ENCODE measurements around the gene PHACTR1. TPM values are rescaled to one million over a fixed set of nuclear protein-coding genes. Genes with fewer than 3 reads are reported as not detected.

PHACTR1 gene
- total RNA-seq: under 1 TPM; 0.58 to 0.72 TPM

DNA sequence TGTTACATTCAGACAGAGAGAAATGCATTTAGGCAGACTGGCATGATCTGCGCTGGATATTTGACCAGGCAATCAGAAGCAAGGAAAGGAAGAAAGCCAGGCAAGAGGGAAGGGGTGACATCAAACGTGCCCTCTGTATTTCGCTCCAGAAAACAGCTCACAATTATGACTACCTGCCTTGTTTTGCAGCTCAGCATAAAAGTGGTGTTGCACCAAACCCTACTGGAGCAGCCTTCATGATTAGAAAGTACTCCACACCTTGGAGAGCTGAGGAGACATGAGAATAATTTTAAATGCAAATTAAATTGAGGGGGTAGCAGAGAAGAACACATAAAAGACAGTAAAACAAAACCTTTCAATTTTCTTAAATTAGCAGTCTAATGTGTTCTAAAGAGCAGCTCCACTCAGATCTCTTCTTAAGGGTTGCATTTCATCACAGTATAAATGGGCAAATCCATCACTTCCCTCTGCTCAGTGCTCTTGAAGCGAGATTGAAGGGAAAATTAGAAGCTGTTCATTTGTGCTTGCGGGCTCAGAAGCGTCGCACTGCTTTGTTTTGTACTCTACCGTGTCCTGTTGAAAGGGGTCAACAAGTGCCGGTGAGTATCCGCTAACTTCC is at the start of gene PHACTR1:
TSS of gene PHACTR1 (plus strand) at position 470 of the 619 bp plus-strand sequence.
- H3K4me1 Mint-ChIP-seq: no peaks in the 10 kb centered on the region
- DNase-seq: no peak
- no peaks in the 10 kb centered on the region for H3K9me3 Mint-ChIP-seq
- H3K27me3 Mint-ChIP-seq: peaks cover 7% of the 10 kb centered on the region
- no peak within 1 kb of the TSS for H3K27ac Mint-ChIP-seq
- H3K36me3 Mint-ChIP-seq: no peaks in the 10 kb centered on the region
- H3K4me3 Mint-ChIP-seq: no peak within 1 kb of the TSS

DNA sequence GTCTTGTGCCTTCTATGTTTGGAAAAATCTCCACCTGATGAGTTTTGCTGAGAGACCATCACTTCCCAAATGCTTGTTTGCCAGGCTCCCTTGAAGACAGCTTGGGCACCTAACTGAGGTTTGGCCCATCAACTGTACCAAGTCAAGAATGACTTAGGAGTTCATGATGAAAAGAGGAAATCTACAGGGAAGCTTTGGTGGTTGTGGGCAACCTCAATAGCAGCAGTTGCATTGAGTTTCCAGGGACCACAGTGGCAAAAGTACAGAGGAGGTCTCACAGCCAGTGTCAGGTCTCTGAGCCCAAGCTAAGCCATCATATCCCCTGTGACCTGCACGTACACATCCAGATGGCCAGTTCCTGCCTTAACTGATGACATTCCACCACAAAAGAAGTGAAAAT is 49.7 kb upstream of the PHACTR1 start:
- Mint-ChIP-seq H3K4me3 (no peak overlapping the region), H3K27me3 (no peaks in the 10 kb centered on the region), H3K4me1 (no peaks in the 10 kb centered on the region), H3K36me3 (no peaks in the 10 kb centered on the region), H3K27ac (no peak overlapping the region), H3K9me3 (no peaks in the 10 kb centered on the region)
- DNase-seq: no peak

DNA sequence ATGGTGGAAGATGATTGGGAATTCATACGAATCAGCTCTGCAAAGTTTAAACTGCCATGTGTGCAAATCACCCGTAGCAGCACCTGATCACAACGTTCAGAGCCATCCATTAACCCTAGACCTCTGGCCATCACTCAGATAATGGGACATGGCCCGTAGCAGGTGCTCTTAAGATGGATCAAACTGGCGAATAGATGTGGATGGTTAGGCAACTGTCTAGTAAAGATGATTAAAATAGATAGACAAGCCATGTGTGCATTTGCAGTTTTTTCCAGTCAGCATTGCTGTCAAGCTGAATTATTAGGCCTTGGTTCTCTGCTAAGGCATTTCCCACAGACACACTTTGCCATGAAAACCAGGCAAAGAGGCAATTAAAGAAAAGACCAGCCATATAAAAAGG is 40.6 kb upstream of the PHACTR1 start:
- no peaks in the 10 kb centered on the region for H3K4me1 Mint-ChIP-seq
- H3K27me3 Mint-ChIP-seq: peaks cover 22% of the 10 kb centered on the region
- no peak for DNase-seq
- no peaks in the 10 kb centered on the region for H3K9me3 Mint-ChIP-seq
- H3K27ac Mint-ChIP-seq: no peak overlapping the region
- no peak overlapping the region for H3K4me3 Mint-ChIP-seq
- peaks cover 2% of the 10 kb centered on the region for H3K36me3 Mint-ChIP-seq

DNA sequence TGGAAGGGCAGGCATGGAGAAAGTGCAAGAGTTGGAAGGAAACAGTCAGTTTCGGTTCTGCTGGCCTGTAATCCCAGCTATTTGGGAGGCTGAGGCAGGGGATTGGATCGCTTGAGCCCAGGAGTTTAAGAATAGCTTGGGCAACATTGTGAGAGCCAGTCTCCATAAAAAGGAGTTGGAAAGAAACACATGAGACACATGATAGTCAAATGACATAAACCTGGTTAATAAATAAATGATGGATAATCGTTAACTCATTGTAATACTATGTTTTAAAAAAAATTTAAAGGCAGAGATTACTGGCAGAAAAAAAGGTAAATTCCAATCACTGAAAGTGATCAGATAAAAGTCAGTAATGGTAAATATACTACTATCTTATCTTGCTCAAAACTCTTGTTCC is 37.2 kb upstream of the PHACTR1 start:
- no peak overlapping the region for H3K27ac Mint-ChIP-seq
- H3K27me3 Mint-ChIP-seq: peaks cover 23% of the 10 kb centered on the region
- no peaks in the 10 kb centered on the region for H3K9me3 Mint-ChIP-seq
- DNase-seq: no peak
- no peaks in the 10 kb centered on the region for H3K4me1 Mint-ChIP-seq
- H3K36me3 Mint-ChIP-seq: no peaks in the 10 kb centered on the region
- no peak overlapping the region for H3K4me3 Mint-ChIP-seq

DNA sequence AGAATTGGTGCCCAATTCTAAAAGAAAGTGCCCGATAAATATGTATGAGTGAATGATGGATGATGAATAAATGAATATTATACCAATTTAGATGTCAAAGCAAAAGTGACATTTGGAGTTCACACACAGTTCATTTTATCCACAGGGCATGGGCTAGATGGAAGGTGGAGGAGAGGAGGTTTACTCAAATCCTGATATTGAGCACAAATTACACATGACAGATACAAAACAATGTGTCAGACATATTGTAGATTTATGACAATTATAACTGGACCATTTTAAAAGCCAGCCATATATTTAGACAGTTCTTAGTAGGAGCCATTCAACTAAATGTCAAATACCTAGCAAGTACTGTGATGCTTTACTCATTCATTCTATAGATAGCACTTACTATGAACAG is 23.4 kb upstream of the PHACTR1 start:
- H3K4me1 Mint-ChIP-seq: no peaks in the 10 kb centered on the region
- no peaks in the 10 kb centered on the region for H3K9me3 Mint-ChIP-seq
- DNase-seq: no peak

DNA sequence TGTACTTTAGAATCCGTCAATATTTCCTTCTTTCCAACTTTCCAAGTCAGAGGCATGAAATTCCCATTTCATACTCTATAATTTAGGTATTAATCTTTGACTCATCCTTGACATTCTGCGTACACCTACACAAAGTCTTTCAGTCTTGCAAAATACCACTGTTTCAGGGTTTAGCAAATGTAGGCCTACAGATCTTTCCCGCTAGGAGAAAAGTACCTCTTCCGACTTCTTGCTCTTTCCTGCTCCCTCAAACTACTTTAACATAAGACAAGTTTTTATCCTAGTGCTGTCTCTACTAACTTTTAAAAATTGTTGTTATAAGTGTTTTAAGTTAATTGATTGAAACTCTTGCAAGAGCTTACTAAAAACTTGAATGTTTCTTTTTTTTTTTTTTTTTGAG is 18.3 kb upstream of the PHACTR1 start:
- Mint-ChIP-seq H3K4me3 (no peak overlapping the region), H3K27me3 (peaks cover 22% of the 10 kb centered on the region), H3K9me3 (no peaks in the 10 kb centered on the region), H3K36me3 (no peaks in the 10 kb centered on the region), H3K27ac (no peak overlapping the region), H3K4me1 (no peaks in the 10 kb centered on the region)
- no peak for DNase-seq

More for the DNA sequence above, 23.4 kb upstream of the PHACTR1 start:
- Mint-ChIP-seq H3K36me3 (no peaks in the 10 kb centered on the region), H3K4me3 (no peak overlapping the region), H3K27me3 (peaks cover 10% of the 10 kb centered on the region), H3K27ac (no peak overlapping the region)

DNA sequence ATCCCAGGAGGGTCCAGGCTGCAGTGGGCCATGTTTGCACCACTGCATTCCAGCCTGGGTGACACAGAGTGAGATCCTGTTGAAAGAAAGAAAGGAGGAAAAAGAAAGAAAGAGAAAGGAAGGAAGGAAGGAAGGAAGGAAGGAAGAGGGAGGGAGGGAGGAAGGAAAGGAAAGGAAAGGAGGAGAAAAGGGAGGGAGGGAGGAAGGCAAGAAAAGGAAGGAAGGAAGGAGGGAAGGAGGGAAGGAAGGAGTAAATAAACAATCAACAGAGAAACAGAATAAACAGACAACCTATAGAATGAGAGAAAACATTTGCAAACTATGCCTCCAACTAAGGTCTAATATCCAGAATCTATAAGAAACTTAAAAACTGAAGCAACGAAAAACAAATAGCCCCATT is 11.6 kb upstream of the PHACTR1 start:
- Mint-ChIP-seq H3K4me1 (no peaks in the 10 kb centered on the region), H3K27me3 (peaks cover 21% of the 10 kb centered on the region), H3K27ac (no peak overlapping the region), H3K9me3 (no peaks in the 10 kb centered on the region), H3K36me3 (no peaks in the 10 kb centered on the region), H3K4me3 (no peak overlapping the region)
- DNase-seq: no peak

DNA sequence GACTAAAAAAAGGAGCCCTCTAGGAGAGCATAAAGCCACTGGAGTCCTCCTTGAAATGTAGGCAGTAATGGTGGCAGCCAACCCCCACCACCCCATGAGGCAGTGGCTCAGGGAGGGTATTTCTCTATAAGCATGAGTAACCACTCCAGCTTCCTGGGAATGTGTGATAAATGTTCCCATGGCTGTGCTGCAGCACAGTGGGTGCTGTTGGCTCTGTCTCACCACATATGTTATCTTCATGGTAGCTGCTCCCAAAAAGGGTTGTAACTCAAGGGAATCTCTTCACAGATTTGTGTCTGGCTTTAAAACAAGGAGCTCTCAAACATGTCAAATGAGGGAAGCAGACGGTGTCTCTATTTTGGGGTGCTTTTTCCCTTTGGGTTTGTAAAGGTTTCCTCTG is 7.5 kb upstream of the PHACTR1 start:
- peaks cover 18% of the 10 kb centered on the region for H3K27me3 Mint-ChIP-seq
- H3K4me3 Mint-ChIP-seq: no peak overlapping the region
- no peak overlapping the region for H3K27ac Mint-ChIP-seq
- no peaks in the 10 kb centered on the region for H3K9me3 Mint-ChIP-seq
- H3K36me3 Mint-ChIP-seq: no peaks in the 10 kb centered on the region
- DNase-seq: no peak
- H3K4me1 Mint-ChIP-seq: no peaks in the 10 kb centered on the region

DNA sequence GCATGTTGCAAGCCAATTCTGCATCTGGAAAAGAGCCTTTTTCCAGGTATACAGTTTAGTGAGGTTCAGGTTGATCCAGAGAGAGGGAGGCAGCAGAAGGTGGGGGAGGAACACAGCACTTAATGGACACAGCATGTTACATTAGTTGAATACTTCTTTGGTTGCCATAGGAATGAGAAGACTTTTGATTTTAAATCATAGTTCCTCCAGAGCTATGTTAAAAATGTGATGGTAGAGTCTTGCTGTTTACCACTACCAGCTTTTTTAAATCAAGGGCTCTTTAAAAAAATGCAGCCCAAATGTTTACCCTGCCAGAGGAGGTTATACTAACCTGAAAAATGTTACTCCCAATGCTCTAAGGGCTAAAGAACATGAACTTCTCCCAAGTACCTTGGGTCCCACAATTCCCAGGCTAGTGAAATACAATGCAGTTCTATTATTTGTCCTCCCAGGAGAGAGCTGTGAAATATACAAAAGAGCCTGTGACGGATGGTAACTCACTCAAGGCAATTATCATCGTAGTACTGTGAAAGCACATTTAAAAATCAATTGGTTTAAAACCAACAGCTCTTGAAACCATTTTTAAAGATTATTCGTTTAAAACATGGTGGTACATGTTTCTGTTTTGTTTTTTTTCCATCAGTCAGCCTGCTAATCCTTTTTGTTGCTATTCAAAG is 6.9 kb upstream of the PHACTR1 start:
- no peaks in the 10 kb centered on the region for H3K9me3 Mint-ChIP-seq
- H3K27ac Mint-ChIP-seq: no peak overlapping the region

DNA sequence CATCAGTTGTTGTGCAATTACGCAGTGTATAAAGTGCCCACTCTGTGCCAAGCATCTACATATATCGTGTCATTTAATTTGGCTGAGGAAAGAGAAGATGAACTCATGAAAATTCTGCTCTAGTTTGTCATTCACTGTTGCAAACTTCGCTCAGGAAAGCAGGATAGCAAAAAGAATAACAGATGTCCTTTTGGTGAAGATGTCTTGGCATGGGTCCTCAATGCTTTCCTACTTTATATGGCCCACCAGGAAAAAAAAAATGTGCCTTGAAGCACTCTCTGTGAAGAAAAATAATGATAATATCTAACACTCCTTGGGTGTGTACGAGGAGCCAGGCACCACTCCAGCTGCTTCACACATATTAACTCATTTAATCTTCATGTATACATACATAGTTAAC is 5.6 kb upstream of the PHACTR1 start:
- Mint-ChIP-seq H3K27ac (no peak overlapping the region), H3K27me3 (peaks cover 7% of the 10 kb centered on the region), H3K9me3 (no peaks in the 10 kb centered on the region), H3K4me1 (no peaks in the 10 kb centered on the region), H3K4me3 (no peak overlapping the region), H3K36me3 (no peaks in the 10 kb centered on the region)
- DNase-seq: no peak

More for the DNA sequence above, 6.9 kb upstream of the PHACTR1 start:
- no peaks in the 10 kb centered on the region for H3K36me3 Mint-ChIP-seq
- no peaks in the 10 kb centered on the region for H3K4me1 Mint-ChIP-seq
- H3K4me3 Mint-ChIP-seq: no peak overlapping the region
- no peak for DNase-seq
- peaks cover 14% of the 10 kb centered on the region for H3K27me3 Mint-ChIP-seq

DNA sequence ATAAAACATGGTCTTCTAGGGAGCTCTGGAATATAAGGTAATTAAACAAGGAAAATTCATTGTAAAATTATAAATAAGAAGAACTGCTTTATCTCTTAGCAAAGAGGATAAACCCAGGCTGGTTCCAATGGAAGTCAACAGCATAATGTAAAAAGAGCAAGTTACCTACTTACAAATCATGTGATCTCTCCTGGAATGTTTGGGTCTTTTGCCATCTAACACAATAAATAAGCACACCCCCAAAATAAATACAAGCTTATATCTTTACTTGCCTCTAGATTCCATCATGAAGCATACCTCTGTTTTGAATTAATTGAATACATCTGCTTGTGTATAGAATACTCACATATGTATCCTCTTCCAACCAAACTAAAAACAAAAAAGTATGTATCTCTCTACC is 2.5 kb upstream of the PHACTR1 start:
- no peak overlapping the region for H3K4me3 Mint-ChIP-seq
- H3K36me3 Mint-ChIP-seq: no peaks in the 10 kb centered on the region
- H3K4me1 Mint-ChIP-seq: no peaks in the 10 kb centered on the region
- H3K9me3 Mint-ChIP-seq: no peaks in the 10 kb centered on the region
- H3K27me3 Mint-ChIP-seq: peaks cover 10% of the 10 kb centered on the region
- DNase-seq: no peak
- H3K27ac Mint-ChIP-seq: no peak overlapping the region

DNA sequence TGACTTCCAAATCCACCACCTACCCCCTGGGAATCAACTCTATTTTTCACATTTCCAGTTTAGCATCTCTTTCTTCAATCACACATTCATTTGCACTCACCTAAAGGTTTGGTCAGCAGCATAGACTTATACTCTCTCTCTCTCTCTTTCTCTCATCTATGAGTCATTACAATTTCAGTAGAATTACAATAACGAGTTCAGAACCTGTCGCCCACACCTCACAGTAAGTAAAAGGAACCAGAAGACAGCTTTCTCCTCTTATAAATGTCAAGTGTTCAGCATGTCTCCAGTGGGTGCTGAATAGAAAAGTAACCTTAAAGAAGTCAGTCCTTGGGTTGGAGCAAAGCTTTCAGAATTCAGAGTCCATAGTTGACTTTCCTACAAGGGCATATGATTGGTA is 1.1 kb upstream of the PHACTR1 start:
- peaks cover 7% of the 10 kb centered on the region for H3K27me3 Mint-ChIP-seq
- H3K27ac Mint-ChIP-seq: no peak overlapping the region
- no peaks in the 10 kb centered on the region for H3K36me3 Mint-ChIP-seq
- no peak overlapping the region for H3K4me3 Mint-ChIP-seq
- DNase-seq: no peak
- no peaks in the 10 kb centered on the region for H3K4me1 Mint-ChIP-seq
- H3K9me3 Mint-ChIP-seq: no peaks in the 10 kb centered on the region

DNA sequence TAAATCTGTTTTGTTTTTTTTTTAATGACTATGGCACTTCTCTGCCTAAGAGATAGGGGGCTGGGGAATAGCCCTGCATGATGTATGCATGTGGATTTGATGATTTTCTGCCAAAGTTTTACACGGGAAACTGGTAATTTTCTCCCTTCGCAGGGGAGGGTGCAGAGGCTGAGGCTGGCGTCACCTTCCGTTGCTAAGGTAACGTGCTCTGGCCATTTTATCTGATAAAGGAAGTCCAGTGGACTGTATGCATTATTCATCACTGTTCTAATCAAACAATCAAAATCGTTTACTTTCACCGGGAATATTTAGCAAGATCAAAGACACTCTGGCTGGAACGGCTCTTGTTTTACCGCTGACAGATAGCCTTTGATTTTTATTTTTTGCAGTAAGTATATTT is 789 bp downstream of the PHACTR1 start:
- H3K4me3 Mint-ChIP-seq: no peak overlapping the region
- H3K36me3 Mint-ChIP-seq: no peaks in the 10 kb centered on the region
- H3K9me3 Mint-ChIP-seq: no peaks in the 10 kb centered on the region
- peaks cover 7% of the 10 kb centered on the region for H3K27me3 Mint-ChIP-seq
- no peak overlapping the region for H3K27ac Mint-ChIP-seq
- no peaks in the 10 kb centered on the region for H3K4me1 Mint-ChIP-seq
- no peak for DNase-seq

DNA sequence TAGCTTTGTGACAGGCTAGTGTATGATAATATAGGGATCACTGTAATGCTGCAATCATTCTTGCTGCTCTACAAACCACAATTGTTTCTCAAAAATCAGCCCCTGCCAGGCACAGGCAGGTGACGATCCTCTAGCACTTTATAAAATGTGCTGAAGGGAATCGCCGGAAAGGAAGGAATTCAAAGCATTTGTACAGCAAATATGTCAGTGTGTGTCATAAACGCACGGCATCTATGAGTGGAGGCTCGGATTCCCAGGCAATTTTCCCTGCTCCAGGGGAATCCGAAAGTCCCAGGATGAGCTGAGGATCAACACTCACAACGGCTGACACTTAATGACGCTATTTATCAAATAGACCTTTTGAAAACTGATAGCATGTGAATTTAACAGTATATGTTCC is 1.4 kb downstream of the PHACTR1 start:
- H3K4me3 Mint-ChIP-seq: no peak overlapping the region
- H3K27ac Mint-ChIP-seq: no peak overlapping the region
- H3K27me3 Mint-ChIP-seq: peaks cover 7% of the 10 kb centered on the region
- no peaks in the 10 kb centered on the region for H3K36me3 Mint-ChIP-seq
- no peaks in the 10 kb centered on the region for H3K4me1 Mint-ChIP-seq
- no peaks in the 10 kb centered on the region for H3K9me3 Mint-ChIP-seq
- no peak for DNase-seq

DNA sequence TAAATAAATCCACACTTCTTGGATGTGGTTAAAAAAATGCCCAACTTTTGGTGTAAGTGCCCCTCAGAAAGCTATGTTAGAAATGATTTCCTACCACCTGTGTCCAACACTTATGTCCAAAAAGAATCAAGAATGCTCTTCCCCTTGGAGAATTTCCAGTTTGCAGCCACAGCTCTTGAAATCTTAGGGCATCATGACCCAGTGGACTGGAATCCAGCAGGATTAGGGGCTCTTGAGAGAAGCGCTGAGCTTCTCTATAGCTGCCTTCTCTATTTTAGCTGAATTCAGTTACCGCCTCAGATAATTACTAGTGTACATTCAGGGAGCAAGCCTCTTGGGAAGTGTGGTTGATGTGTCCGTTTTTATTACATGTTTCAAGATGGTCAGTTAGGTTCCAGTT is 2.5 kb downstream of the PHACTR1 start:
- H3K4me1 Mint-ChIP-seq: no peaks in the 10 kb centered on the region
- no peak overlapping the region for H3K4me3 Mint-ChIP-seq
- H3K9me3 Mint-ChIP-seq: no peaks in the 10 kb centered on the region
- H3K27me3 Mint-ChIP-seq: peaks cover 3% of the 10 kb centered on the region
- H3K36me3 Mint-ChIP-seq: no peaks in the 10 kb centered on the region
- DNase-seq: no peak
- no peak overlapping the region for H3K27ac Mint-ChIP-seq

DNA sequence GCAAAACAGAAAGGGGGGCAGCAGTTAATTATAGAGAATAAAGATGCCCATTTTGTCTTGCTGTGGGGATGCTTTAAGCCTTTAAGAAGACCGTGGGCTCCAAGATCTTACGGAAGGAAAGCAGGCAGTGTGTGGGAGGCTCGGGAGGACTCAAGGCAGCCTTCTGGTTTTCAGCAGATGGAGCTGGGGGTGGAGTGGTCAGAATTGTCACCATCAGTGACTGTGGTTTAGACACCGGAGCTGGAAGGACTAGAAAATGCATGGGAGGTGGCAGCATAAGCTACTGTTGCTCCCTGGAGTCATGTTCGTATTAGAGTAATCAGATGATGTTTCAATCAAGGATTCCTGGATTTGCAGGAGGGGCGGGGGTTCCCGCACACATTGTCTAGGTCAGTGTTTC is 3.7 kb downstream of the PHACTR1 start:
- H3K36me3 Mint-ChIP-seq: no peaks in the 10 kb centered on the region
- H3K27me3 Mint-ChIP-seq: peaks cover 3% of the 10 kb centered on the region
- no peak overlapping the region for H3K4me3 Mint-ChIP-seq
- no peaks in the 10 kb centered on the region for H3K9me3 Mint-ChIP-seq
- no peak for DNase-seq
- no peaks in the 10 kb centered on the region for H3K4me1 Mint-ChIP-seq
- no peak overlapping the region for H3K27ac Mint-ChIP-seq

Measured in activated naive CD8-positive, alpha-beta T cell treated with anti-CD3 and anti-CD28 coated beads for 36 hours (primary cell).